NCI-H2029 treated with DMSO at 0.1 percent for 48 hours (cell line): ENCODE results near the gene CTDSPL.
"Not testable (repeated sequence)": the region's sequence is repeated elsewhere in the genome, so short reads cannot be mapped to it uniquely, and the experiment has no call there.

Experiments used
- DNase-seq: peaks from one replicate; lab custom pipeline; 2025; lab: John Stamatoyannopoulos, UW

The CTDSPL gene

DNA sequence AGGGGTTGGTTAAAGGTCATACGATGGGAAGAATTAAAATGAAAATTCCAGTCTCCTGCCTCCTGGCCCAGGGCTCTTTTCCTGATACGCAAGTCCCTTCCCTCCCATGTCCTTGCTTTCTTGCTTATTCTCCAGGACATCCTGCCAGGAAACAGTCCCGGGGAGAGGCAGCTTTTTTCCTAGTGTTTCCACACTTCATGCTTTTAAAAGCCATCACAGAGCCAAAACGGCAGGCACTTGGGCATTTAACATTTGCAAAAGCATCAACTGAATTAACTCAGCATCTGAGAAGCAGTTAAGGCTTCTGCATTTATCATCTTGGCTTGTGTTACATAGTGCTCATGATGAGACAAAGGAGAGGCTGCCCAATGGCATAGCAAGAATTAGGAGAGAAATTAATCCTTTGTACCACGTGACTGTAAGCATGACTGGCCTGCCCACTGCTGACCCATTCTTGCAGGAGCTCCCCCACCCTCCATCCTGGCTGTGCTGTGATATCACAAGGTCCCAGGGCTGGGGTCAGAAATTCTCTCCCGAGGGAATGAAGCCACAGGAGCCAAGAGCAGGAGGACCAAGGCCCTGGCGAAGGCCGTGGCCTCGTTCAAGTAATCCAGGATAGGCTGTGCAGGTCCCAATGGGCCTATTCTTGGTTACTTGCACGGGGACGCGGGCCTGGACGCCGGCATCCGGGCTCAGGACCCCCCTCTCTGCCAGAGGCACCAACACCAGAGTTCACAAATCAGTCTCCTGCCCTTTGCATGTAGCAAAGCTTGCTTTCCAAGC, 107.3 kb downstream of the CTDSPL start:
- DNase-seq, result no peak

DNA sequence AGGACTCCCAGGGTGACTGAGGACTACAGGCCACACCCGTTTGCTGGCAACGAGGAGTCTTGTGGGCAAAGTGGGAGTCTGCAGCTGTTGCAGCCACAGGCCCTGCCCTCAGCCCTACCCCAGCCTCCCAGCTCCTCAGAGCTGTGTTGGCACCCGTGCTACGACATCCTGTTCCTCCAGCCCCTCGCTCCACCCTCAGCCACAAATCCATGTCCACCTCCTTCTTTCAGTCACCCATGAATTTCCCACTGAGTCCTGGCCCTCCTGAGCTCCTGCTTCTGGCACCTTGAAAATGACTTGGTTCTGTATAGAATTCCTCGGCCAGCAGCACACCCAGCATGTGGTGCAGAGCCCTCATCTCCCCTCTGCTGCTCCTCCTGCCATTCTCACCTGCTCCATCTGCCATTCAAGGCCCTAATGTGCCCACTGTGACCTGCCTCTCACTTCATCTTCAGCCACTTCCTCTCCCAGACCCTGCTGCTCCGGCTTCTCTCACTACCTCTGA, 108.0 kb downstream of the CTDSPL start:
- DNase-seq, result no peak

- no peak for DNase-seq
Observed at GRCh38 chr3:37970802-37971201, 109.1 kb downstream of the CTDSPL start.

- no peak for DNase-seq
Observed at GRCh38 chr3:37971467-37971866, 109.8 kb downstream of the CTDSPL start.

GRCh38 chr3:37972056-37972455, 110.4 kb downstream of the CTDSPL start:
- DNase-seq, result not testable (repeated sequence)

GRCh38 chr3:37973246-37974054, 111.8 kb downstream of the CTDSPL start:
- DNase-seq, result peak; percentile 46

DNA sequence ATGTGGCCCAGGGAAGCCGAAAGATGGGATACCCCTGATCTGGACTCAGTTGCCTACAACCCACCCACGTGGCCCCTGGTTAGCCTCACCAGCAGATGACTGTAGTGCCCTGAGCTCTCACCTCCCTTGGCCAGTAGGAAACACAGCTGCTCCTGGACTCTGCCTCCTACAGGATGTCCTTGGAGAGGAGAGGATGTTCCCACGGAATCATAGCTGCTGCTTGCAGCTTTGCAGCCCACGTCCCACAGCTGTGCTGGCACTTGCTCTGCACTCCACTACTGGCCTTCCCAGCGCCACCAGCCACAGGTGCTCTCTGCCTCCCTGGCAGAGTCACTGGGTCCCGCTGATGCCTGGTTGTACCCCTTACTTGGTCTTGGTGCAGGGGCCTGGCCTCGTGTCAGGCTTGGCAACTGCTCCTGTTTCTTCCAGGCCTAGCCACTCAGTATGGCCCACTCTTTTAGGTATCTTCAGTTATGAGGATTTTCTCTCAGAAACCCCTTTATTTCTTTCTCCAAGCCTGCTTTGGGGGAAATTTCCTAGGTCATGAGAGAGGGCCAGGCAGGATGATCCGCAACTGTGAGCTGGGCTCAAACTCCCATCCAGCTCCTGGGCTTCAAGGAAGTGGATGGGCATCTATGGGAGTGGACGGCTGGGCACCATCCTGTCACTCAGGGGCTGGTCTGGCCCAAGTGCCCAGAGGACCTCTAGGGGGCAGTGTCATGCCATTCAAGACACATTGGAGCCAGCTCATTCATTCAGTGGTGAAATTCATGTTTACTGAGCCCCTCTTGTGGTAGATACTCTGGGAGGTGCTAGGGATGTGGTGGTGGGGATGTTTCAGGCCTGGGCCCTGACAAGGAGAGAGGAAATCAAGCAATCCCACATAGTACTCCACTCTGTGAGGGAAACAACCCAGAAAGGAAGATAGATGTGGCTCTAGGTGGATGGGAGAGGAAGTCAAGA, 112.7 kb downstream of the CTDSPL start:
- DNase-seq, result peak; percentile 39

DNA sequence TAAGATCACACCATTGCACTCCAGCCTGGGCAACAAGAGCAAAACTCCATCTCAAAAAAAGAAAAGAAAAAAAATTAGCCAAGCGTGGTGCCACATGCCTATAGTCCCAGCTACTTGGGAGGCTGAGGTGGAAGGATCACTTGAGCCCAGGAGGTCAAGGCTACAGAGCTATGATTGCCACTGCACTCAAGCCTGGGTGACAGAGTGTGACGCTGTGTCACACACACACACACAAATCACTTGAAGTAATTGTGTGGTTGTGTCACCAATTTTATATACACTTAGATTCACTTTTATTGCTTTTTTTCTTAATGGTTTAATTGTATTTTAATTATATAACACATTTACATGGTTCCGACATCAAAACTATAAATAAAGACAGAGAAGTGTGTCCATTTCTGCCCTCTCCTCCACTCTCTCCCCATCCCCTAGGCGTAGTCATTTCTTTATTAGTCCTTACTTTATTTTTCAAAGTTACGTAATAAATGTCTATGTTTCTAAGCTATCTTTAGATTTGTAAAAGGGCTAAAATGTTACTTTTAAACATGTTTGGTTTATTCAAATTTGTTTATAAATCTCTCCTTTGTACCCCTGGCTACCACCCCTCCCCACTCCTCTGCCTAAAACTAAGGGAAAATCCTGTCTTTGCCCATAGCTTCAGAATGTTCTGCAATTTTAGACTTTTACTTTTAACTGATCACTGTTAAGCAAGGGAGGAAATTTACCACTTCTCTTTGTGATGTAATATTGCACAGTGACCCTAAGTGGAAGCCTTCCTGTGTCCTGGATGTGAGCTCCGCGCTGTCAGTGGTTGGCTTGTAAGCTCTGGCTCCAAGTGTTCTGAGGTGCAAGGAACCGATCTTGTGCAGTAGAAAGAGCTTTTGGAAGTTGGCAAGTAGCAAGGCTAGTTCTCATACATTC, 118.1 kb downstream of the CTDSPL start:
- no peak for DNase-seq

DNA sequence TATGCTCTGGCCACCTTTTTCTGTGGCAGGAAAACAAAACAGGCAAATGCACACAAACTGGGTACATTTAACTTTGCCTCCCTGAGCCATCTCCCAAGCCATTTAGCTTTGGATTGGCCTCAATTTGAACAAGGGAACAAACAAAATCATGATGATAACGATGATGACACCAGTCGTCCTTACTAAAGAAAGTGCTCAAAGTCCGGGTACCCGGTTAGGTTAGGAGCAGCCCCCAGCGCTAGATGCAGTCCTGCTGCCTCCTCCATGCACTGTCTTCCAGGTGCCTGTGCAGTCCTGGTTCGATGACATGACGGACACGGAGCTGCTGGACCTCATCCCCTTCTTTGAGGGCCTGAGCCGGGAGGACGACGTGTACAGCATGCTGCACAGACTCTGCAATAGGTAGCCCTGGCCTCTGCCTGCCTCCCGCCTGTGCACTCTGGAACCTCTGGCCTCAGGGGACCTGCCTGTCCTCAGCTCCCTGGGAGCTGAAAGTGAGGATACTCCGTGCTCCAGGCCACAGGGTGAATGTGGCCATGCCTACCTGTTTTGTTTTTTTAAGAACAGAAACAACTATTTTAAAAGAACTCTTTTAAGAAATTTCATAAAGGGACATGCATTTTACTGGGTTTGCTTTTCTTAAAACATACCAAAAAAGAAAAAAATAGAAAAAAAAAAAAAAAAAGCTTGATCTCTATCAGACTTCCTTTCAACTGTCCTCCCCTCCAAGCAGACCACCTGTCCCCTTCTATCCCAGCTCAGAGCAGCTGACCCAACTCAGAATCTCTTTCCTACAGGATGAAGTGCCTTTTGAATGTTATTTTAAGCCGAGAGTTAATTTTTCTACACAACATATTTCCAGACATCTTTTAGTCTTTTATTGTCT, 119.0 kb downstream of the CTDSPL start:
- DNase-seq, result no peak

DNA sequence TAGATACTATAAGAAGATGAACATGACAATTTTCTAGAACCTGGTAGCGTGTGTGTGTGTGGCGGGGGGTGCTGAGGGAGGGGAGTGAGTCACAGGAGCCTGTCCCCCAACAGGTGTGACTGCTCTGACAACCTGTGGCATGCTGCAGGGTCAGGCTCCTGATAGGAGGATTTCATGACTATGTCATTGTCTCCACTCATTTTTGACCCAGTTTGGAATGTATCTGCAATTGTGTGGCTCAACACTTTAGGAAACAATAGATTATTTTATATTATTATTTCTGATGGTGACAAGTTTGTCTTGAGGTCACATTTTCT, 119.6 kb downstream of the CTDSPL start:
- DNase-seq, result no peak

DNA sequence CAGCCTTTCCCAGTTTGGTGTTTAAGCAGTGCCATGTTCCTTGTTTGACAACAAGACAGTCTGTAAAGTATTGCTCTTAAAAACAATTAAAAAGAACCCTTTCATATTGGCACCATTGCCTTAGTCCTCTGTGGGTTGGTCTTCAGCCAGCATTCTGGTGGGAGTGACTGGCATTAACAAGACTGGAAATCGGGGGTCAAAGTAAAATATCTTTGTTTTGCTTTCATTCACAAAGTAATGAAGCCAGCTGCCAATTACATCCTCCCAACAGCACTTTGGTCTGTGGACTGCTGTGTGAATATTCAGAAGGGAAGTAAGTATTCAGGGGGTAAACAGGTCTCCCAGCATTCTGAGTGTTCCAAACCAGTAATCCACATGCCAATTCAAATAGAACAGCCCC, 120.7 kb downstream of the CTDSPL start:
- DNase-seq, result no peak

- no peak for DNase-seq
Observed at GRCh38 chr3:37984051-37984450, 122.4 kb downstream of the CTDSPL start.

- no peak for DNase-seq
Observed at GRCh38 chr3:37984596-37984995, 122.9 kb downstream of the CTDSPL start.

DNA sequence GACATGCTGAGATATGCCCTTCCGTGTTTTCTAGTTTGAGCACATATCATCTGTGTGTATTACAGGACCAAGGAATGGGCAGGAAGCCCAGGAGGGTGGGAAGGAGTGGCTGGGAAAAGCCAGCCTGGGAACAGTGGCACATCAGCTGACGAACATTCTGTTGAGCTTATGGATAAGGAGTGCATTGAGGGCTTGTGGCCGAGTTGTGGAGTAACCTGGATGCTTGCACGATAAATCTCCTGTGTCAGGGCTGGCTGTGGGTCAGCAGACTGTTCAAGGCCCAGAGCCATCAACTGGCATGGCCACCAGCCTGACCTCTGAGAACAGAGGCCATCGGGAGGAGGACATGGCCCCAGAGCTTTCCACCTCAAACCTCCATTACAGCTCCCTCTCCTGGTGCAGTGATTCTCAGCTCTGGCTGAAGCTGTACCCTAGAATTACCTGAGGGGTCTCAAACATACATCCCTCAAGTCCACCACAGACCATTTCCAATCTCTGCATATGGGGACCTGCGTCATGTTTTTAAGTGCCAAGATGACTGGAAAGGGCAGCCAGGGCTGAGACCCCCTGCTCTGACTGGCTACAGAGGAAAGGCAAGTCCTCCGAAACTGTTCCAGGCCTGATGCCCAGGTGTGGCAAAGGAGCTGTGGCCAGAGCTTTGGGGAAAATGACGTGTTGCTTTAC, 124.1 kb downstream of the CTDSPL start:
- no peak for DNase-seq

- DNase-seq, result peak; percentile 59
Observed at GRCh38 chr3:37986479-37987314, 125.0 kb downstream of the CTDSPL start.

DNA sequence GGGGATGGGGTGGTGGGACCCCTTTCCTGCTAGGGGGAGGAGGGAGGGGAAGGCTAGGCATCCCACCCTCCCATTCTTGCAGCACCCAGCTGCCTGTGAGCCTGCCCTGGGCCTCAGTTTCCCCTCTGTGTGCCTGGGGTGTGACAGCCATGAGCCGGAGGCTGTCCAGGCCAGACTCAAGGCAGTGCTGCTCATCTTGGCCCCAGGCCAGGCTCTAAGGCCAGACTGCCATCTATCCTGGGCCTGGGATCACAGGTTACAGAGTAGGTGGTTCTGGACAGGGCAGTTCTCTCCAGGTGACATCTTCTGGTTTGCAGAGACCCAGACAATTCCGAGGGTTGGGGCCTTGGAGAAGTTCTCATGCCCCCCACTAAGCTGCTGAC, 125.6 kb downstream of the CTDSPL start:
- no peak for DNase-seq

DNA sequence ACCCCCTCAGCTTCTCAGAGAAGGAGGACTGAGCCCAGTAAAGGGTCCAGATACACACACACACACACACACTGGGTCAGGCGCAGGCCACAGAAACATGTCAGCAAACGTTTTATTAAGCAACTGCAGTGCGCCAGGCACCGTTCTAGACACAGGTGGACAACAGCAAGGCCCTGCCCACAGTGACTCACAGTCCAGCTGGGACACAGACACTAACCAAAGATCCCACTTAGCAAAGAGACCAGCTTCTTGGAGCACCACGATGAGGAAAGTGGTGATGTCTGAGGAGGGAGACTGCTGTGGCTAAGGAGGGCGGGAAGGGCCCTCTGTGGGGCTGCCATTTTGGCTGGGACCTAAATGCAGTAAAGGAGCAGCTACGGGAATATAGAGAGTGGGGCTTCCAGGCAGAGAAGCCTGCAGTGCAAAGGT, 126.1 kb downstream of the CTDSPL start:
- no peak for DNase-seq

DNA sequence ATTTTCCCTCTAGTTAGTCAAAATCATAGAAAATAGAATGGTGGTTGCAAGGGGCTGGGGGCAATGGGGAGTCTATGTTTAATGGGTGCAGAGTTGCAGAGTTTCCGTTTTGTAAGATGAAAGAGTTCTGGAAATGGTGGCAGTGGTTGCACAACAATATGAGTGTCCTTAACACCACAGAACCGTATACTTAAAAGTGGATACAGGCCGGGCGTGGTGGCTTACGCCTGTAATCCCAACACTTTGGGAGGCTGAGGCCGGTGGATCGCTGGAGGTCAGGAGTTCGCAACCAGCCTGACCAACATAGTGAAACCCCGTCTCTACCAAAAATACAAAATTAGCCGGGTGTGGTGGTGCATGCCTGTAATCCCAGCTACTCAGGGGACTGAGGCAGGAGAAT, 126.7 kb downstream of the CTDSPL start:
- DNase-seq, result not testable (repeated sequence)
